IMR-90 (cell line): Measurements from ENCODE around the gene SPATA17. TPM values are rescaled to one million over a fixed set of nuclear protein-coding genes. Genes with fewer than 3 reads are reported as not detected.

Experiments used
- ATAC-seq: fragments of 200-7000 bp; cut with Tn5 transposase; 2 replicates; pipeline ENCODE4 v1.9.1; 2020; ENCODE audit warnings: low read depth, mild to moderate bottlenecking, moderate library complexity
- BruUV-seq: library from RNA; stranded (reverse); fragments of 400-500 nt; replicated peaks from 2 replicates; lab custom pipeline; 2021; lab: Mats Ljungman, UMichigan
- CTCF ChIA-PET: fragments of 300-600 bp; formaldehyde crosslinking; extraction: SDS; loops from one replicate; lab custom pipeline; 2021; ENCODE audit warnings: antibody characterized with exemption; lab: Yijun Ruan, JAX
- POLR2A ChIA-PET: fragments of 300-600 bp; sonication (Branson Sonifier 250); formaldehyde crosslinking; loops from one replicate; lab custom pipeline; 2022; ENCODE audit warnings: antibody characterized with exemption; ENCODE audit not compliant: unreplicated experiment; lab: Charles Lee
- DNase-seq: peaks from one replicate; pipeline ENCODE4 v3.0.0; 2013
- H2AFZ ChIP-seq: replicated peaks from 2 replicates; pipeline ENCODE3; 2013; ENCODE audit warnings: low read length, mild to moderate bottlenecking; ENCODE audit not compliant: poor library complexity
- H2AK5ac ChIP-seq: 2 replicates; pipeline ENCODE4 v1.6.1; 2013; ENCODE audit warnings: low read depth, low read length, inconsistent platforms
- H2AK9ac ChIP-seq: replicated peaks from 2 replicates; pipeline ENCODE3; 2013; ENCODE audit warnings: mild to moderate bottlenecking, low read depth, low read length, moderate library complexity; ENCODE audit not compliant: poor library complexity
- H2BK120ac ChIP-seq: 2 replicates; pipeline ENCODE4 v1.6.1; 2013; ENCODE audit warnings: low read depth, low read length, inconsistent platforms
- H2BK15ac ChIP-seq: 3 replicates; pipeline ENCODE4 v1.6.1; 2013; ENCODE audit warnings: low read depth, low read length, inconsistent platforms
- H2BK20ac ChIP-seq: 2 replicates; pipeline ENCODE4 v1.6.1; 2013; ENCODE audit warnings: low read depth, mild to moderate bottlenecking, inconsistent platforms, low read length, moderate library complexity
- H2BK5ac ChIP-seq: 2 replicates; pipeline ENCODE4 v1.6.1; 2013; ENCODE audit warnings: mild to moderate bottlenecking, low read depth, low read length, inconsistent platforms; ENCODE audit not compliant: poor library complexity, severe bottlenecking
- H3K14ac ChIP-seq: replicated peaks from 2 replicates; pipeline ENCODE4 v1.6.1; 2013; ENCODE audit warnings: low read depth, low read length, inconsistent platforms
- H3K18ac ChIP-seq: 2 replicates; pipeline ENCODE4 v1.6.1; 2013; ENCODE audit warnings: low read depth, low read length, control low read depth
- H3K23ac ChIP-seq: 2 replicates; pipeline ENCODE4 v1.6.1; 2013; ENCODE audit warnings: low read depth, low read length, inconsistent platforms
- H3K27ac ChIP-seq: 2 replicates; pipeline ENCODE4 v1.5.1; 2013; ENCODE audit warnings: mild to moderate bottlenecking, control low read depth, low read length; ENCODE audit not compliant: insufficient read depth
- H3K27me3 ChIP-seq: 2 replicates; pipeline ENCODE4 v1.6.1; 2013; ENCODE audit warnings: low read length; ENCODE audit not compliant: control insufficient read depth, insufficient read depth
- H3K36me3 ChIP-seq: 2 replicates; pipeline ENCODE4 v1.6.1; 2013; ENCODE audit warnings: low read length, mixed read lengths; ENCODE audit not compliant: control insufficient read depth, insufficient read depth
- H3K4ac ChIP-seq: 2 replicates; pipeline ENCODE4 v1.6.1; 2013; ENCODE audit warnings: low read depth, low read length, inconsistent platforms
- H3K4me1 ChIP-seq: 2 replicates; pipeline ENCODE4 v1.6.1; 2013; ENCODE audit warnings: low read length, mixed read lengths; ENCODE audit not compliant: control insufficient read depth, insufficient read depth
- H3K4me2 ChIP-seq: 2 replicates; pipeline ENCODE4 v1.6.1; 2013; ENCODE audit warnings: low read depth, mild to moderate bottlenecking, control low read depth, low read length, moderate library complexity
- H3K4me3 ChIP-seq: 2 replicates; pipeline ENCODE4 v1.5.1; 2013; ENCODE audit warnings: low read depth, mild to moderate bottlenecking, control low read depth, low read length, moderate library complexity; ENCODE audit not compliant: insufficient read depth
- H3K56ac ChIP-seq: 2 replicates; pipeline ENCODE4 v1.6.1; 2013; ENCODE audit warnings: low read length, inconsistent platforms; ENCODE audit not compliant: insufficient read depth; ENCODE audit errors: extremely low read depth
- H3K79me1 ChIP-seq, 2 experiments: 2 replicates each; pipeline ENCODE4 v1.6.1; 2013; ENCODE audit warnings: low read length in 2 of 2, inconsistent platforms in 1 of 2, low read depth in 1 of 2
- H3K9ac ChIP-seq: 2 replicates; pipeline ENCODE4 v1.6.1; 2013; ENCODE audit warnings: low read depth, low read length, control low read depth
- H3K9me1 ChIP-seq: 2 replicates; pipeline ENCODE4 v1.6.1; 2013; ENCODE audit warnings: low read length, inconsistent platforms; ENCODE audit not compliant: insufficient read depth
- H3K9me3 ChIP-seq: 2 replicates; pipeline ENCODE4 v1.6.1; 2013; ENCODE audit warnings: low read length; ENCODE audit not compliant: control insufficient read depth, insufficient read depth
- H4K20me1 ChIP-seq: 2 replicates; pipeline ENCODE4 v1.6.1; 2013; ENCODE audit warnings: low read length, inconsistent platforms; ENCODE audit not compliant: insufficient read depth
- H4K5ac ChIP-seq: 2 replicates; pipeline ENCODE4 v1.6.1; 2013; ENCODE audit warnings: mild to moderate bottlenecking, low read depth, low read length, control low read depth
- H4K8ac ChIP-seq, 2 experiments: 2 replicates each; pipeline ENCODE4 v1.6.1; 2013; ENCODE audit warnings: low read depth in 2 of 2, low read length in 2 of 2, control low read depth in 1 of 2, inconsistent platforms in 1 of 2
- H4K91ac ChIP-seq: 2 replicates; pipeline ENCODE4 v1.6.1; 2013; ENCODE audit warnings: low read depth, low read length, inconsistent platforms; ENCODE audit not compliant: insufficient read depth
- BHLHE40 ChIP-seq: fragments of 150-350 bp; IDR thresholded peaks from 2 replicates; pipeline ENCODE4 v1.6.1; 2016; ENCODE audit warnings: mild to moderate bottlenecking, low read depth, low read length
- CEBPB ChIP-seq: IDR thresholded peaks from 2 replicates; pipeline ENCODE4 v1.6.1; 2012; ENCODE audit warnings: low read depth, low read length, improper control_type of control experiment
- MAFK ChIP-seq: IDR thresholded peaks from 2 replicates; pipeline ENCODE4 v1.6.1; 2012; ENCODE audit warnings: low read depth, low read length, improper control_type of control experiment
- MAZ ChIP-seq: IDR thresholded peaks from 2 replicates; pipeline ENCODE4 v1.6.1; 2012; ENCODE audit warnings: low read depth, mild to moderate bottlenecking, low read length, improper control_type of control experiment, moderate library complexity, borderline replicate concordance
- MXI1 ChIP-seq: IDR thresholded peaks from 2 replicates; pipeline ENCODE4 v1.6.1; 2012; ENCODE audit warnings: low read depth, mild to moderate bottlenecking, low read length, moderate library complexity, borderline replicate concordance
- NFE2L2 ChIP-seq: fragments of 150-350 bp; IDR thresholded peaks from 2 replicates; pipeline ENCODE4 v1.6.1; 2016; ENCODE audit warnings: low read depth, mild to moderate bottlenecking, low read length
- POLR2A ChIP-seq: IDR thresholded peaks from 2 replicates; pipeline ENCODE4 v1.6.1; 2012; ENCODE audit warnings: mild to moderate bottlenecking, low read depth, low read length
- RAD21 ChIP-seq: IDR thresholded peaks from 2 replicates; pipeline ENCODE4 v1.6.1; 2012; ENCODE audit warnings: low read length, improper control_type of control experiment
- RCOR1 ChIP-seq: IDR thresholded peaks from 2 replicates; pipeline ENCODE4 v1.6.1; 2012; ENCODE audit warnings: mild to moderate bottlenecking, low read length, improper control_type of control experiment; ENCODE audit not compliant: insufficient replicate concordance
- RFX5 ChIP-seq: IDR thresholded peaks from 2 replicates; pipeline ENCODE4 v1.8.0; 2012; ENCODE audit warnings: low read depth, mild to moderate bottlenecking, low read length, moderate library complexity
- WGBS, 2 experiments: methylation state at CpG; one replicate each; pipeline versions ENCODE4 v1.1.5 to v1.1.7; 2013; ENCODE audit warnings: missing lambda C conversion rate in 2 of 2; ENCODE audit not compliant: insufficient read length in 1 of 2; ENCODE audit errors: extremely low coverage in 2 of 2; 5-methylcytosine and 5-hydroxymethylcytosine counted together
- dilution Hi-C: fragments of 300-500 bp; cut with HindIII; formaldehyde crosslinking; loops from one replicate; pipeline ENCODE4 v1.14.3; 2018; ENCODE audit warnings: low sequenced_read_pairs; ENCODE audit not compliant: unreplicated experiment
- in situ Hi-C: fragments of 300-500 bp; cut with MboI; formaldehyde crosslinking; loops from 3 replicates; pipeline ENCODE4 v1.14.3; 2019; ENCODE audit warnings: low sequenced_read_pairs, inconsistent platforms, mixed read lengths
- intact Hi-C: fragments of 100-400 bp; cut with micrococcal nuclease; formaldehyde crosslinking; loops from 2 replicates; pipeline ENCODE4 v1.10.0; 2022
- polyA plus RNA-seq, 3 experiments: library from polyadenylated mRNA; depleted of rRNA; stranded (reverse); fragments of >200 nt; gene quantifications; 2 replicates each; pipeline ENCODE4 v1.2.3, GENCODE V29; 2012; ENCODE audit warnings: low replicate concordance in 1 of 3
- total RNA-seq: library from RNA; depleted of rRNA; stranded (reverse); fragments of >200 nt; gene quantifications from 2 replicates; pipeline ENCODE4 v1.2.3, GENCODE V29; 2012
- TF ChIP-seq, protein P1 (sequence below): conservative IDR thresholded peaks from 2 replicates; pipeline ENCODE4 v1.5.1; 2012; ENCODE audit warnings: mild to moderate bottlenecking, low read depth, low read length, improper control_type of control experiment
- TF ChIP-seq, protein P2 (sequence below): fragments of 150-350 bp; IDR thresholded peaks from 2 replicates; pipeline ENCODE4 v1.6.1; 2016; ENCODE audit warnings: low read depth, mild to moderate bottlenecking, low read length, moderate library complexity, borderline replicate concordance
- TF ChIP-seq, protein P3 (sequence below): fragments of 150-350 bp; IDR thresholded peaks from 2 replicates; pipeline ENCODE4 v1.6.1; 2017; ENCODE audit warnings: mild to moderate bottlenecking, antibody characterized with exemption, low read length, low read depth

Gene SPATA17
- total and polyA plus RNA-seq, 2 of the 4 experiments (the other 2 are of a cell fraction): 0.03 to 0.18 TPM

DNA sequence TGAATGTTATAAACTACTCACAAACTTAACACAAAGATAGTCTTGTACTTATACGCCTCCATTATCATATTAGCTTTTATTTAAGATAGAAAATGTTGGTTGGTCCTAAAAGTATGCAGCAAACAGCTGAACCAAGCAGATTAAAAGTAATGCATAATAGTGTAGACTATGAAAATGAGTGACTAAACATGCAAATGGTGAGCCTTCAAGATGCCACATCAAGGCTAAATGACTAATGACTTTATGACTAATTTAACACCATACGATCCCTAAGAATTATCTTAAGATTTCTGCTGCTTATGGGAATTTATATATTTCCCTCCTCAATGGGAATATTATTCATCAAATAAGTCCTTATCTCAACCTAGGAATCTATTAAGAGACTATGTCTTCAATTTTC is 4.8 kb upstream of the SPATA17 start:
- no TSS peak for BruUV-seq
- peaks cover 3% of the 10 kb centered on the region; the same call in 1 of the 2 replicates for H4K20me1 ChIP-seq

More for the DNA sequence above, 4.8 kb upstream of the SPATA17 start:
- H3K4me3 ChIP-seq: no peak overlapping the region
- no peak overlapping the region for H3K9ac ChIP-seq
- no CpG with 5 or more reads among the region's 2 CpGs for WGBS, 2 experiments
- DNase-seq: no peak
- ATAC-seq: no peak
- H3K56ac ChIP-seq: no peak overlapping the region
- H3K9me3 ChIP-seq: no peaks in the 10 kb centered on the region
- ChIA-PET CTCF (no interaction called here), POLR2A (no interaction called here)
- H4K8ac ChIP-seq: no peak overlapping the region
- no peak overlapping the region for H2AK9ac ChIP-seq
- in situ Hi-C loops (no loop called here), dilution Hi-C loops (no loop called here), intact Hi-C loops (no loop called here)
- no peak overlapping the region for H2AFZ ChIP-seq
- H3K79me1 ChIP-seq: peaks cover 4 to 37% of the 10 kb centered on the region in 2 experiments; a peak in 3 of 4 replicates
- no peak overlapping the region for H2BK20ac ChIP-seq
- H4K5ac ChIP-seq: no peak overlapping the region
- H3K23ac ChIP-seq: no peak overlapping the region
- H3K4me1 ChIP-seq: no peaks in the 10 kb centered on the region; the same call in 1 of the 2 replicates
- H2AK5ac ChIP-seq: no peak overlapping the region
- H3K9me1 ChIP-seq: no peaks in the 10 kb centered on the region
- H3K4ac ChIP-seq: no peak overlapping the region
- H3K36me3 ChIP-seq: no peaks in the 10 kb centered on the region
- H3K4me2 ChIP-seq: no peak overlapping the region
- H2BK120ac ChIP-seq: no peak overlapping the region
- no peak overlapping the region for H3K14ac ChIP-seq
- no peak overlapping the region for H3K18ac ChIP-seq
- no peak overlapping the region for H2BK5ac ChIP-seq
- H2BK15ac ChIP-seq: no peak overlapping the region
- no peaks in the 10 kb centered on the region for H3K27me3 ChIP-seq
- H4K91ac ChIP-seq: no peak overlapping the region
- TF ChIP-seq RCOR1: no peak
- TF ChIP-seq RFX5: no peak
- TF ChIP-seq, protein P1, sequence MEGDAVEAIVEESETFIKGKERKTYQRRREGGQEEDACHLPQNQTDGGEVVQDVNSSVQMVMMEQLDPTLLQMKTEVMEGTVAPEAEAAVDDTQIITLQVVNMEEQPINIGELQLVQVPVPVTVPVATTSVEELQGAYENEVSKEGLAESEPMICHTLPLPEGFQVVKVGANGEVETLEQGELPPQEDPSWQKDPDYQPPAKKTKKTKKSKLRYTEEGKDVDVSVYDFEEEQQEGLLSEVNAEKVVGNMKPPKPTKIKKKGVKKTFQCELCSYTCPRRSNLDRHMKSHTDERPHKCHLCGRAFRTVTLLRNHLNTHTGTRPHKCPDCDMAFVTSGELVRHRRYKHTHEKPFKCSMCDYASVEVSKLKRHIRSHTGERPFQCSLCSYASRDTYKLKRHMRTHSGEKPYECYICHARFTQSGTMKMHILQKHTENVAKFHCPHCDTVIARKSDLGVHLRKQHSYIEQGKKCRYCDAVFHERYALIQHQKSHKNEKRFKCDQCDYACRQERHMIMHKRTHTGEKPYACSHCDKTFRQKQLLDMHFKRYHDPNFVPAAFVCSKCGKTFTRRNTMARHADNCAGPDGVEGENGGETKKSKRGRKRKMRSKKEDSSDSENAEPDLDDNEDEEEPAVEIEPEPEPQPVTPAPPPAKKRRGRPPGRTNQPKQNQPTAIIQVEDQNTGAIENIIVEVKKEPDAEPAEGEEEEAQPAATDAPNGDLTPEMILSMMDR: no peak
- TF ChIP-seq MAFK: no peak
- no peak for TF ChIP-seq CEBPB
- TF ChIP-seq RAD21: no peak
- TF ChIP-seq, protein P2, sequence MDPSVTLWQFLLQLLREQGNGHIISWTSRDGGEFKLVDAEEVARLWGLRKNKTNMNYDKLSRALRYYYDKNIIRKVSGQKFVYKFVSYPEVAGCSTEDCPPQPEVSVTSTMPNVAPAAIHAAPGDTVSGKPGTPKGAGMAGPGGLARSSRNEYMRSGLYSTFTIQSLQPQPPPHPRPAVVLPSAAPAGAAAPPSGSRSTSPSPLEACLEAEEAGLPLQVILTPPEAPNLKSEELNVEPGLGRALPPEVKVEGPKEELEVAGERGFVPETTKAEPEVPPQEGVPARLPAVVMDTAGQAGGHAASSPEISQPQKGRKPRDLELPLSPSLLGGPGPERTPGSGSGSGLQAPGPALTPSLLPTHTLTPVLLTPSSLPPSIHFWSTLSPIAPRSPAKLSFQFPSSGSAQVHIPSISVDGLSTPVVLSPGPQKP: no peak
- no peak for TF ChIP-seq NFE2L2
- no peak for TF ChIP-seq MAZ
- no peak for TF ChIP-seq BHLHE40
- TF ChIP-seq, protein P3, sequence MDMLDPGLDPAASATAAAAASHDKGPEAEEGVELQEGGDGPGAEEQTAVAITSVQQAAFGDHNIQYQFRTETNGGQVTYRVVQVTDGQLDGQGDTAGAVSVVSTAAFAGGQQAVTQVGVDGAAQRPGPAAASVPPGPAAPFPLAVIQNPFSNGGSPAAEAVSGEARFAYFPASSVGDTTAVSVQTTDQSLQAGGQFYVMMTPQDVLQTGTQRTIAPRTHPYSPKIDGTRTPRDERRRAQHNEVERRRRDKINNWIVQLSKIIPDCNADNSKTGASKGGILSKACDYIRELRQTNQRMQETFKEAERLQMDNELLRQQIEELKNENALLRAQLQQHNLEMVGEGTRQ: no peak
- TF ChIP-seq MXI1: no peak
- no peak for TF ChIP-seq POLR2A
- no peak overlapping the region for H3K27ac ChIP-seq
